ENCODE results near the gene ENTPD8. TPM values are rescaled to one million over a fixed set of nuclear protein-coding genes. Genes with fewer than 3 reads are reported as not detected.

ENTPD8 gene
- total and polyA plus RNA-seq, 2 of the 4 experiments (the other 2 are of a cell fraction) = 0.07 TPM; not detected in 1

DNA sequence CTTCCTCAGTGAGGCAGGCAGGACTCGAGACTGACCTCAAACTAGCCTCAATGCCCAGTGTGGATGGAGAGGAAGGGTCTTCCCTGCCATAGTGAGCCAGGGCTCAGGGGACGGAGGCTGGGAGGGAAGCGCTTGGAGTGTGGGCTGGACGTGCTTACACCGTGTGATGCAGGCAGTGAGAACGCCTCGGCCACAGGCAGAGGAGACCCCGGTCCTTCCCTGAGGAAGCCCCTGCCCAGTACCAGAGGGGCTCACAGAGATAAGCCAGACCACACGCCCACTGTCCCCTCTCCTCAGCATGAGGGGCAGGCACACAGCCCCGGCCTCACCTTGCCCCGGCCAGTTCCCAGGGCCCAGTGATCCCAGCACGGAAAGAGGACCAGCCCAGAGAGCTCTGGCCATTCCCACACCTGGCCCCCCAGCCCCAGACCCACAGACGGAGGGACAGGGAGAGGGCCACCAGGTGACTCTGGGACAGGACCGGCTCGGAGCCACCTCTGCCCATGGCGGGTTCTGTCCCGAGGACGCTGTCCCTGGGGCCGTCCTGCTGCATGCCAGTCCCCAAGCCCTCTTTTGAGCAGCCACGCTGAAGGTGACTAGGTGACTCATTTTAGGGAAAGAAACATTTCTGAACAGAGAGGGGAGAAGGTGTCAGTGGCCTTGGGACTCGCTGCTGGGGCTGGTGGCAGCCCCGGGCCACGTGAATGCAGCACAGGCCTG is 24.0 kb upstream of the ENTPD8 start:
- Histone ChIP-seq H3K4me1 (ENCODE audit: control insufficient read depth, insufficient read depth, low read length) (no peaks in the 10 kb centered on the region), H2AFZ (replicated peaks; ENCODE audit: low read length, poor library complexity) (no peak overlapping the region), H3K23ac (ENCODE audit: low read depth, low read length) (no peak overlapping the region), H2BK20ac (ENCODE audit: low read depth, low read length) (no peak overlapping the region), H3K18ac (ENCODE audit: low read depth, low read length) (no peak overlapping the region), H4K91ac (ENCODE audit: insufficient read depth, low read depth, low read length) (no peak overlapping the region), H3K27me3 (ENCODE audit: control insufficient read depth, insufficient read depth, low read length) (peaks cover 11% of the 10 kb centered on the region), H3K79me1 (ENCODE audit: low read depth in 1 of 2, low read length in 2 of 2) (no peaks in the 10 kb centered on the region), H4K5ac (ENCODE audit: low read depth, low read length) (no peak overlapping the region), H3K9ac (ENCODE audit: low read depth, low read length) (no peak overlapping the region), H3K9me3 (ENCODE audit: control insufficient read depth, insufficient read depth, low read length) (no peaks in the 10 kb centered on the region), H2BK15ac (ENCODE audit: low read depth, low read length) (no peak overlapping the region), H4K8ac (ENCODE audit: low read depth in 2 of 2, low read length in 2 of 2) (no peak overlapping the region), H2BK5ac (ENCODE audit: low read depth, low read length, poor library complexity, severe bottlenecking) (no peak overlapping the region), H3K56ac (ENCODE audit: extremely low read depth, insufficient read depth, low read length) (no peak overlapping the region), H3K36me3 (ENCODE audit: control insufficient read depth, insufficient read depth, low read length) (no peaks in the 10 kb centered on the region), H3K4ac (ENCODE audit: low read depth, low read length) (no peak overlapping the region), H4K20me1 (ENCODE audit: insufficient read depth, low read length) (no peaks in the 10 kb centered on the region), H3K14ac (replicated peaks; ENCODE audit: low read depth, low read length) (no peak overlapping the region), H2BK120ac (ENCODE audit: low read depth, low read length) (no peak overlapping the region), H3K9me1 (ENCODE audit: insufficient read depth, low read length) (no peaks in the 10 kb centered on the region), H3K4me3 (ENCODE audit: insufficient read depth, low read depth, low read length) (no peak overlapping the region), H2AK5ac (ENCODE audit: low read depth, low read length) (no peak overlapping the region), H3K4me2 (ENCODE audit: low read depth, low read length) (no peak overlapping the region), H2AK9ac (replicated peaks; ENCODE audit: low read depth, low read length, poor library complexity) (no peak overlapping the region), H3K27ac (ENCODE audit: insufficient read depth, low read length) (no peak overlapping the region)
- dilution Hi-C loops (cut with HindIII; ENCODE audit: low sequenced_read_pairs, unreplicated experiment) (no loop called here), intact Hi-C loops (cut with micrococcal nuclease) (no loop called here), in situ Hi-C loops (cut with MboI; ENCODE audit: low sequenced_read_pairs) (no loop called here)
- ChIA-PET CTCF (interaction anchor here (0.6 kb wide), 1 partner anchor 180 kb away, joined by 3 read pairs; no protein-coding TSS in a partner anchor), POLR2A (ENCODE audit: unreplicated experiment) (no interaction called here)
- ATAC-seq (ENCODE audit: low read depth) (no peak), DNase-seq (no peak)
- no TSS peak for BruUV-seq (replicated peaks)
- WGBS, 2 experiments (ENCODE audit: extremely low coverage in 2 of 2, insufficient read length in 1 of 2) = 38% methylated on average over 2 of the region's 23 CpGs; no CpG with 5 or more reads in 1 of the 2 experiments
- TF ChIP-seq SMC3 (IDR thresholded peaks at IDR 0.05; ENCODE audit: low read depth, low read length) = no peak
- no peak for TF ChIP-seq POLR2A (IDR thresholded peaks at IDR 0.05; ENCODE audit: low read depth, low read length)

All from IMR-90 (cell line).